Brain microvascular endothelial cell (primary cell): ENCODE data around the gene SOWAHA.

ENCODE experiments used
- DNase-seq: peaks from one replicate; pipeline ENCODE4 v3.0.0-alpha.2; 2020
- H3K27ac ChIP-seq: fragments of 250-450 bp; sonication (Bioruptor Pico); 2 replicates; pipeline ENCODE4 v1.5.1; 2020; ENCODE audit warnings: mild to moderate bottlenecking, moderate library complexity
- H3K27me3 ChIP-seq: fragments of 250-450 bp; sonication (Bioruptor Pico); replicated peaks from 2 replicates; pipeline ENCODE4 v1.5.1; 2020; ENCODE audit warnings: mild to moderate bottlenecking
- H3K36me3 ChIP-seq: fragments of 250-450 bp; sonication (Bioruptor Pico); replicated peaks from 2 replicates; pipeline ENCODE4 v1.5.1; 2020; ENCODE audit warnings: mild to moderate bottlenecking
- H3K4me3 ChIP-seq: 2 replicates; pipeline ENCODE4 v1.5.1; 2011; ENCODE audit warnings: low read depth, mild to moderate bottlenecking, control low read depth, low read length, moderate library complexity
- CTCF ChIP-seq: IDR thresholded peaks from 2 replicates; pipeline ENCODE4 v1.5.1; 2011; ENCODE audit warnings: low read depth, mild to moderate bottlenecking, moderate library complexity, low read length, control low read depth, inconsistent platforms; ENCODE audit errors: missing control alignments
- in situ Hi-C: cut with HindIII; loops from 2 replicates; pipeline ENCODE4 v1.10.0; 2017; ENCODE audit warnings: low sequenced_read_pairs, low pct_ligation_motif_present

The SOWAHA gene

GRCh38 chr5:132772291-132773070 is 40.6 kb upstream of the SOWAHA start:
- H3K27ac ChIP-seq: no peak overlapping the region
- no peak for DNase-seq
- no peak overlapping the region for H3K4me3 ChIP-seq
- no peaks in the 10 kb centered on the region for H3K27me3 ChIP-seq
- TF ChIP-seq CTCF: no peak
- in situ Hi-C loops: no loop called here
- no peaks in the 10 kb centered on the region for H3K36me3 ChIP-seq

- Histone ChIP-seq H3K27me3 (no peaks in the 10 kb centered on the region), H3K4me3 (no peak overlapping the region), H3K36me3 (no peaks in the 10 kb centered on the region), H3K27ac (no peak overlapping the region)
- no peak for TF ChIP-seq CTCF
- in situ Hi-C loops: no loop called here
- no peak for DNase-seq
Measured at GRCh38 chr5:132773114-132773513, 40.0 kb upstream of the SOWAHA start.

GRCh38 chr5:132773601-132774355 is 39.3 kb upstream of the SOWAHA start:
- Histone ChIP-seq H3K27me3 (no peaks in the 10 kb centered on the region), H3K4me3 (no peak overlapping the region), H3K27ac (no peak overlapping the region), H3K36me3 (no peaks in the 10 kb centered on the region)
- in situ Hi-C loops: no loop called here
- TF ChIP-seq CTCF: no peak
- no peak for DNase-seq

GRCh38 chr5:132774406-132774805 is 38.7 kb upstream of the SOWAHA start:
- Histone ChIP-seq H3K36me3 (no peaks in the 10 kb centered on the region), H3K27ac (no peak overlapping the region), H3K27me3 (no peaks in the 10 kb centered on the region), H3K4me3 (no peak overlapping the region)
- no peak for TF ChIP-seq CTCF
- in situ Hi-C loops: no loop called here
- no peak for DNase-seq

- DNase-seq: no peak
- no peak for TF ChIP-seq CTCF
- Histone ChIP-seq H3K27ac (no peak overlapping the region), H3K27me3 (no peaks in the 10 kb centered on the region), H3K36me3 (no peaks in the 10 kb centered on the region), H3K4me3 (no peak overlapping the region)
- in situ Hi-C loops: no loop called here
Measured at GRCh38 chr5:132774896-132775295, 38.2 kb upstream of the SOWAHA start.
